ENCODE data around the gene ISCU. TPM values are rescaled to one million over a fixed set of nuclear protein-coding genes. Genes with fewer than 3 reads are reported as not detected.

The ISCU gene
- total RNA-seq, 4 donors from 2014 or later = 229 to 512 (median 248) TPM

DNA sequence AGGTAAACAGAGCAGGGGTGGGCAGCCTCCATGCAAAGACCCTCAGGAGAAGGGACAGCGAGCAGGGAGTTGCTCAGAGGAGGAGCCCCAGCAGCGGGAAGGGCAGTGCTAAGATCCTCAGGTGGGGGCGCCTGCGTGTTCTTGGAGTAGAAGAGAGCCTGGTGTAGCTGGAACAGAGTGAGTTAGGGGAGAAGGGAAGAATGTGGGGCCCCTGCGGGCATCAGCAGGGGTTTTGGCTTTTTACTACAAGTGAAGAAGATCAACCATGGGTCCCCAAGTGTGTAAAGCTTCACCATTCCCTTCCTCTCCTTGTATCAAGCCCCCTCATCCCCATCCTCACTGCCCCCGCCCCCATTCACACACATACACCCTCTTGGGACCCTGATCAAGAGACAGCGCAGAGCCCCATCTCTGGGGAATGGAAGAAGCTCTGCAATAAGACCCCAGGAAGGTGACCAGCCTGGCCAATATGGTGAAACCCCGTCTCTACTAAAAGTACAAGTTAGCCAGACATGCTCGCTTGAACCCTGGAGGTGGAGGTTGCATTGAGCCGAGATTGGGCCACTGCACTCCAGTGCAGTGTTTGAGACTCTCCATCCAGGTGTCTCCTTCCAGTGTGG, 45.7 kb downstream of the ISCU start:
- TF ChIP-seq, protein P1, sequence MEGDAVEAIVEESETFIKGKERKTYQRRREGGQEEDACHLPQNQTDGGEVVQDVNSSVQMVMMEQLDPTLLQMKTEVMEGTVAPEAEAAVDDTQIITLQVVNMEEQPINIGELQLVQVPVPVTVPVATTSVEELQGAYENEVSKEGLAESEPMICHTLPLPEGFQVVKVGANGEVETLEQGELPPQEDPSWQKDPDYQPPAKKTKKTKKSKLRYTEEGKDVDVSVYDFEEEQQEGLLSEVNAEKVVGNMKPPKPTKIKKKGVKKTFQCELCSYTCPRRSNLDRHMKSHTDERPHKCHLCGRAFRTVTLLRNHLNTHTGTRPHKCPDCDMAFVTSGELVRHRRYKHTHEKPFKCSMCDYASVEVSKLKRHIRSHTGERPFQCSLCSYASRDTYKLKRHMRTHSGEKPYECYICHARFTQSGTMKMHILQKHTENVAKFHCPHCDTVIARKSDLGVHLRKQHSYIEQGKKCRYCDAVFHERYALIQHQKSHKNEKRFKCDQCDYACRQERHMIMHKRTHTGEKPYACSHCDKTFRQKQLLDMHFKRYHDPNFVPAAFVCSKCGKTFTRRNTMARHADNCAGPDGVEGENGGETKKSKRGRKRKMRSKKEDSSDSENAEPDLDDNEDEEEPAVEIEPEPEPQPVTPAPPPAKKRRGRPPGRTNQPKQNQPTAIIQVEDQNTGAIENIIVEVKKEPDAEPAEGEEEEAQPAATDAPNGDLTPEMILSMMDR (IDR thresholded peaks at IDR 0.05) = no peak
- no peak for TF ChIP-seq POLR2A (IDR thresholded peaks at IDR 0.05)
- no peaks in the 10 kb centered on the region for H3K27me3 ChIP-seq
- H3K4me1 ChIP-seq = no peaks in the 10 kb centered on the region
- intact Hi-C loops (cut with DNase I) = no loop called here
- no peak for DNase-seq
- WGBS, 2 donors = 84 to 87% methylated on average over 10 of the region's 10 CpGs
- no peak overlapping the region for H3K27ac ChIP-seq
- no peak overlapping the region for H3K4me3 ChIP-seq (replicated peaks in 1 of 3)
- H3K9me3 ChIP-seq = no peaks in the 10 kb centered on the region
- no peaks in the 10 kb centered on the region for H3K36me3 ChIP-seq

- Histone ChIP-seq H3K36me3 (no peaks in the 10 kb centered on the region), H3K4me3 (replicated peaks in 1 of 3) (no peak overlapping the region), H3K27ac (no peak overlapping the region), H3K4me1 (no peaks in the 10 kb centered on the region), H3K9me3 (no peaks in the 10 kb centered on the region), H3K27me3 (no peaks in the 10 kb centered on the region)
- no peak for TF ChIP-seq POLR2A (IDR thresholded peaks at IDR 0.05)
- TF ChIP-seq, protein P1 (IDR thresholded peaks at IDR 0.05) = no peak
- 78 to 92% methylated on average over 5 of the region's 5 CpGs for WGBS, 2 donors
- intact Hi-C loops (cut with DNase I) = no loop called here
- no peak for DNase-seq
These were observed 46.2 kb downstream of the ISCU start for GRCh38 chr12:108608616-108609015.

DNA sequence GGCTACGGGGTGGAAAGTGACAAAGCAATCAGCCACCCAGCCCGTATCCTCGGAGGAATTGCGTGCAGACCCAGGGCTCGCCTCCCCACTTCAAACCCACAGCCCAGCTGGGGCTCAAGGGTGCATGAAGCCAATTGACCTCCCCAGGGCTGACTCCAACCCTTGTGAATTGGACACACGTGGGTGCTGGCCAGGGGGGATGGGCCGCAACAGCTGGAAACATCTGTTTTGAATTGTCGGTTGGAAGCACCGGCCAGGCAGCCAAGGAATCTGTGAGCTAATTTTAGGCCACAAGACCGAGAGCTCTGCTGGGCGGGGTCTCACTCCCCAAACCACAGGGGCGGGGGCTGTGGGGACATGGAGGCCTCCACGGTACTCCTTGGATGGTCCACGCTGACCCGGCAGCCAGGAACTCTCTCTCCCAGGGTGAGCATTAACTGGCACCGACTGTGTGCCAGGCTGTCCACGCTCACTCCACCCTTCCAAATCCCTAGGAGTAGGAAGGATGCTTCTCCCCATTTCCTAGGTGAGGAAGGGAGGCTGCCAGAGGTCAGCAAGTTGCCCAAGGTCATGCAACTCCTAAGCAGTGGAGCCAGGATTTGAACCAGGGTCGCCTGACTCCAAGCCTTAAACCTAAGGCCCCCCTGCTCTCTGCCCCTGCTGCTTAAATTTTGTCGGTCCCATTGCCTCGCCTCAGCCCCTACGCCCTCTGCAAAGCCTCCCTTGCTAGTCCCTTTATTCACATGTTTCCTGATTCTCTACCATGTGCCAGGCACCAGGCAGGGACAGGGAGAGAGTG, 47.3 kb downstream of the ISCU start:
- 66 to 74% methylated on average over 11 to 19 of the region's 21 CpGs for WGBS, 2 donors
- no peaks in the 10 kb centered on the region for H3K9me3 ChIP-seq
- H3K36me3 ChIP-seq = no peaks in the 10 kb centered on the region
- intact Hi-C loops (cut with DNase I) = no loop called here
- no peak overlapping the region for H3K27ac ChIP-seq
- no peaks in the 10 kb centered on the region for H3K4me1 ChIP-seq
- DNase-seq = peak in 1 of 2 donors; percentile 7
- no peaks in the 10 kb centered on the region for H3K27me3 ChIP-seq
- H3K4me3 ChIP-seq (replicated peaks in 1 of 3) = no peak overlapping the region
- TF ChIP-seq, protein P1 (IDR thresholded peaks at IDR 0.05) = no peak
- no peak for TF ChIP-seq POLR2A (IDR thresholded peaks at IDR 0.05)

GRCh38 chr12:108610336-108610815, 48.0 kb downstream of the ISCU start:
- no peak overlapping the region for H3K4me3 ChIP-seq (replicated peaks in 1 of 3)
- DNase-seq = no peak
- WGBS, 2 donors = 88 to 93% methylated on average over 8 of the region's 8 CpGs
- no peak for TF ChIP-seq POLR2A (IDR thresholded peaks at IDR 0.05)
- TF ChIP-seq, protein P1 (IDR thresholded peaks at IDR 0.05) = no peak
- no peaks in the 10 kb centered on the region for H3K9me3 ChIP-seq
- H3K27ac ChIP-seq = no peak overlapping the region
- H3K4me1 ChIP-seq = no peaks in the 10 kb centered on the region
- no peaks in the 10 kb centered on the region for H3K36me3 ChIP-seq
- intact Hi-C loops (cut with DNase I) = no loop called here
- H3K27me3 ChIP-seq = no peaks in the 10 kb centered on the region

Measured in thyroid gland (tissue), 4 donors.